Mesothelial cell of epicardium (in vitro differentiated cells): Measurements from ENCODE around the gene BBS4. TPM values are rescaled to one million over a fixed set of nuclear protein-coding genes. Genes with fewer than 3 reads are reported as not detected.
"Not testable (repeated sequence)": the region's sequence is repeated elsewhere in the genome, so short reads cannot be mapped to it uniquely, and the experiment has no call there.

Experiments used
- DNase-seq, 2 experiments: peaks; one replicate each; pipeline ENCODE4 v3.0.0; 2021; ENCODE audit warnings: low spot score in 2 of 2; ENCODE audit not compliant: unreplicated experiment in 2 of 2
- H3K27ac Mint-ChIP-seq: 2 replicates; pipeline ENCODE4 v1.8.0; 2021; ENCODE audit warnings: mixed read lengths
- H3K27me3 Mint-ChIP-seq: 2 replicates; pipeline ENCODE4 v1.8.0; 2021; ENCODE audit warnings: low read depth, mixed read lengths
- H3K36me3 Mint-ChIP-seq: 2 replicates; pipeline ENCODE4 v1.8.0; 2021; ENCODE audit warnings: mixed read lengths
- H3K4me1 Mint-ChIP-seq: 2 replicates; pipeline ENCODE4 v1.8.0; 2021; ENCODE audit warnings: mixed read lengths
- H3K4me3 Mint-ChIP-seq: 2 replicates; pipeline ENCODE4 v1.8.0; 2021; ENCODE audit warnings: mild to moderate bottlenecking, moderate library complexity, mixed read lengths
- H3K9me3 Mint-ChIP-seq: 2 replicates; pipeline ENCODE4 v1.8.0; 2021; ENCODE audit warnings: mixed read lengths
- CTCF ChIP-seq: fragments of 200-600 bp; sonication (generic); IDR thresholded peaks from one replicate; pipeline ENCODE4 v1.5.0; 2021; ENCODE audit warnings: antibody characterized with exemption; ENCODE audit not compliant: unreplicated experiment
- total RNA-seq: library from RNA; stranded (reverse); gene quantifications from 3 replicates; pipeline ENCODE4 v1.2.1, GENCODE V29; 2021

The BBS4 gene
- total RNA-seq, result 27.8 to 33.5 TPM (median 32.9 TPM) in 3 replicates

DNA sequence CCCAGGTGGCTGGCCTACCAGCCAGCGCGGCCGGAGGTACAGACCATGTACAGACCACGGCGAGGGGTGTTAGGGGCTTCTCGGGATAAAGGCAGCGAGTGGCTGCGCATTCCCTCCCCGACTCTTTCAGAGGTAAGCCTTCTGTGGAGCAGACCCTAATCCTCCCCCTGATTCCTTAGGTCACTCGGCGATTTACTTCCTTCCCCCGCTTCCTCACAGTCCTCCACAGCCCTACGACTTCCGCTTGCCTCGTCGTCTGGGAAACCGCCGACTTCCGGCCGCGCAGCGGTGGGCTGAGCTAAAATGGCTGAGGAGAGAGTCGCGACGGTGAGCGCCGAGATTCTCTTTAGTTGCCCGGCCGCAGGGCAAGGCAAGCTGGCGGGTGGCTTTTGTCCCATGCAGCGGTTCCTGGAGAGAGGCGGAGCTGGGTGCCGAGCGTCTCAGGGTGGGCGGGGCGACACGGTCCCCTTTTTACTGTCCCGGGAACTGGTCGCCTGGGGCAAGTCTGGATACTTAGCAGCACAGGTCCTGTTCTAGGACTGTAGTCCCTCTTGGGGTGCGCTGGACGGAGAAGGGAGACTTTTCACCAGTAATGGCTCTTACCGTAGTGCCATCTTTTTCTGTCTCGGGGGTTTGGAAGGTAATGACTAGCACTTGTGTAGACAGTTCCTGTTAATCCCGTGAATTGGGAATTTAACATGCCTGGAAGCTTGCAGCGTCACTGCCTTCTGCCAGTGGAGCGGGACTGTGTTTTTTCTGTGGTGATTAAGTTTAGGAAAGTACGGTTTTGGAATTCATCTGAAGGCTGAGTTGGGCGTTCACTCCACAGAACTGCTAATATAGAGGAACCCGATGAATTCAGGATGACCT, at the start of gene BBS4, which contains the start of gene HIGD2B:
Gene BBS4, plus strand, starts transcription at position 283 of the 870 bp plus-strand sequence. Its CDS starts 21 bp downstream, at position 304.
Gene HIGD2B, minus strand, starts transcription at position 258 of the 870 bp plus-strand sequence. CDS start 9,808 bp downstream, outside the sequence.
- Mint-ChIP-seq H3K4me3 (peak within 1 kb of the TSS; percentile 96), H3K36me3 (no peaks in the 10 kb centered on the region), H3K9me3 (no peaks in the 10 kb centered on the region), H3K27ac (peak within 1 kb of the TSS; percentile 99), H3K27me3 (peaks cover 2% of the 10 kb centered on the region), H3K4me1 (peaks cover 10% of the 10 kb centered on the region)
- DNase-seq, result peak; percentile 71 to 87
- TF ChIP-seq CTCF, result no peak

GRCh38 chr15:72636519-72637282, 49.3 kb upstream of the BBS4 start:
- H3K36me3 Mint-ChIP-seq, H3K27me3 Mint-ChIP-seq, H3K9me3 Mint-ChIP-seq, H3K4me1 Mint-ChIP-seq, H3K27ac Mint-ChIP-seq: not testable (repeated sequence)
- H3K4me3 Mint-ChIP-seq, result peak overlapping the region; percentile 15
- DNase-seq, result peak; percentile 53 to 79

DNA sequence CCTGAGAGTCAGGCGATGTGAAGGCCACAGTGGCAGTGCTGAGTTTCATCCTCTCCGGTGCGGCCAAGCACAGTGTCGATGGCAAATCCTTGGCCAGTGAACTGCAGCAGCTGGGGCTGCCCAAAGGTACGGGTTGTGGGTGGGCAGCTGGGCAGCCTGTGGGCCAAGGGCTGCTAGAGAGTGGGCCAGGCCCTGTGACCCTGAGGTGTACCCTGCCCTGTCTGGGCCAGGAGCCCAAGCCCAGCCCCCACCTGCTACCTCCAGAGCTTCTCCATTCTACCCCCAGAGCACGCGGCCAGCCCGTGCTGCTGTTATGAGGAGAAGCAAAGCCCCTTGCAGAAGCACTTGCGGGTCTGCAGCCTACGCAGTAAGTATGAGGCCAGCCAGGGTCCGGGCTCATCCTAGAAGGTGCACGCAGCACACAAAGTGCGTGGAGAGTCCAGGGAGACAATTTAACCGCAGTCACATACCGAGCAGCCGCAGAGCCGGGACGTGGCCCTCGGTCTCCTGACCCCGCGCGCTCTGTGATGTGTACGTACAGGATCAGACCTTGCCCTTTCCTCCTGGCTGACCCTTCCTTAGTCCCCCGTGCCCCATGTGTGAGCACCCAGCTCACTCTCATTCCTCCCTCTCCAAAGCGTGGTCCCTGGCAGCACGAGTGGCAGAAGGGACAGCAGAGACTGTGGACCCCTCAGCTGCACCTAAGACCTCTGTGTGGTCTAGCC, 46.1 kb upstream of the BBS4 start:
- H3K27ac Mint-ChIP-seq, H3K4me1 Mint-ChIP-seq, DNase-seq, H3K27me3 Mint-ChIP-seq, H3K36me3 Mint-ChIP-seq, H3K9me3 Mint-ChIP-seq, H3K4me3 Mint-ChIP-seq: not testable (repeated sequence)

GRCh38 chr15:72642271-72642670, 43.7 kb upstream of the BBS4 start:
- not testable (repeated sequence) for H3K27ac Mint-ChIP-seq, DNase-seq, H3K36me3 Mint-ChIP-seq, H3K9me3 Mint-ChIP-seq, H3K4me3 Mint-ChIP-seq, H3K4me1 Mint-ChIP-seq, H3K27me3 Mint-ChIP-seq

- not testable (repeated sequence) for H3K27me3 Mint-ChIP-seq, H3K9me3 Mint-ChIP-seq, H3K27ac Mint-ChIP-seq, H3K4me1 Mint-ChIP-seq, DNase-seq, H3K4me3 Mint-ChIP-seq, H3K36me3 Mint-ChIP-seq
Measured at GRCh38 chr15:72648631-72649253, 37.3 kb upstream of the BBS4 start.

DNA sequence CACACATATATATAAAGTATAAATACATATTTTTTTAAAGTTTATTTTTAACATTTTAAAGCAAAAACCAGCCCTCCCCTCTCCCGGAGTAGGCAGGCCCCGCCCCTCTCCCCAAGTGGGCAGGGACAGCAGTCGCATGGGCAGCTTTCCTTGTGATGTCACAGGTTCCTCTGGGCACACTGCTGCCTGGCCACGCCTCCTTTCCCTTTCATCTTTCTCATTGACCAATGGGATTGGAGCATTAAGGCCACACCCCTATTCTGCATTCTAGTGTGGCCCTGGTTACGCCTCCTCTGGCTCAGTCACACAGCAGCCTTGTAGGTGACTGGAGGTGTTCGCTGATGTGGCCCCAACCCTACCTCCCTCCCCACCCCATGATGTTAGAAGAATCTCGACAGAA, 31.6 kb upstream of the BBS4 start, which contains the start of gene GOLGA6B:
Gene GOLGA6B, plus strand, starts transcription at position 301 of the 400 bp plus-strand sequence. Its CDS starts 41 bp downstream, at position 342.
- H3K4me3 Mint-ChIP-seq, H3K4me1 Mint-ChIP-seq, H3K9me3 Mint-ChIP-seq, H3K27me3 Mint-ChIP-seq, H3K27ac Mint-ChIP-seq, DNase-seq, H3K36me3 Mint-ChIP-seq: not testable (repeated sequence)

- not testable (repeated sequence) for H3K9me3 Mint-ChIP-seq, H3K27me3 Mint-ChIP-seq
Measured at GRCh38 chr15:72656014-72656413, 30.0 kb upstream of the BBS4 start.

DNA sequence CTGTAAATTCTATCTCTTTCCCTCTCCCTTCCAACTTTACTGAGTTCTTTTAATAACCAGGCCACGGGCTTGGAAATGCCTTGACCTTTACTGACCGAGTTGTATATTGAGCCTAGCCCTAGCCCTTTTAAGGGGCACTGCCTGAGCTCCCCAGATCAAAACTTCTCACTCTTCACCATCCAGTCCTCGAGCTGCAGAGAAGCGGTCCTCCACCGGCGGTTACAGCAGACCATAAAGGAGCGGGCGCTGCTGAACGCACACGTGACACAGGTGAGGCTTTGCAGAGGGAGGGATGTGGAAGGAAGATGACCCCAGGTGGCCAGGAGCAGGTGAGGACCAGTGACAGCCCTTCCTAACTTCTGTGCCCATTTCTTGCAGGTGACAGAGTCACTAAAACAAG, 24.9 kb upstream of the BBS4 start:
- not testable (repeated sequence) for H3K4me1 Mint-ChIP-seq, H3K4me3 Mint-ChIP-seq, H3K27me3 Mint-ChIP-seq, H3K9me3 Mint-ChIP-seq, H3K27ac Mint-ChIP-seq, DNase-seq, H3K36me3 Mint-ChIP-seq

More at GRCh38 chr15:72656014-72656413, 30.0 kb upstream of the BBS4 start:
- H3K4me1 Mint-ChIP-seq, DNase-seq, H3K4me3 Mint-ChIP-seq, H3K36me3 Mint-ChIP-seq, H3K27ac Mint-ChIP-seq: not testable (repeated sequence)

- not testable (repeated sequence) for H3K27me3 Mint-ChIP-seq, H3K36me3 Mint-ChIP-seq, H3K4me3 Mint-ChIP-seq, H3K9me3 Mint-ChIP-seq, H3K27ac Mint-ChIP-seq, DNase-seq, H3K4me1 Mint-ChIP-seq
Measured at GRCh38 chr15:72663931-72664330, 22.1 kb upstream of the BBS4 start.

GRCh38 chr15:72665706-72666105, 20.3 kb upstream of the BBS4 start:
- H3K4me3 Mint-ChIP-seq, H3K9me3 Mint-ChIP-seq, H3K27ac Mint-ChIP-seq, DNase-seq, H3K27me3 Mint-ChIP-seq, H3K4me1 Mint-ChIP-seq, H3K36me3 Mint-ChIP-seq: not testable (repeated sequence)

- not testable (repeated sequence) for H3K27ac Mint-ChIP-seq, DNase-seq, H3K36me3 Mint-ChIP-seq, H3K9me3 Mint-ChIP-seq, H3K4me3 Mint-ChIP-seq, H3K4me1 Mint-ChIP-seq
- peaks cover 15% of the 10 kb centered on the region for H3K27me3 Mint-ChIP-seq
Measured at GRCh38 chr15:72669803-72670202, 16.2 kb upstream of the BBS4 start.
